GM21360 (cell line): ENCODE data around the gene ZP1.

Source experiments
- ATAC-seq: cut with Tn5 transposase; IDR thresholded peaks from one replicate; pipeline ENCODE4 v1.9.1; 2021; ENCODE audit warnings: mild to moderate bottlenecking, moderate library complexity; ENCODE audit not compliant: unreplicated experiment

Gene ZP1

DNA sequence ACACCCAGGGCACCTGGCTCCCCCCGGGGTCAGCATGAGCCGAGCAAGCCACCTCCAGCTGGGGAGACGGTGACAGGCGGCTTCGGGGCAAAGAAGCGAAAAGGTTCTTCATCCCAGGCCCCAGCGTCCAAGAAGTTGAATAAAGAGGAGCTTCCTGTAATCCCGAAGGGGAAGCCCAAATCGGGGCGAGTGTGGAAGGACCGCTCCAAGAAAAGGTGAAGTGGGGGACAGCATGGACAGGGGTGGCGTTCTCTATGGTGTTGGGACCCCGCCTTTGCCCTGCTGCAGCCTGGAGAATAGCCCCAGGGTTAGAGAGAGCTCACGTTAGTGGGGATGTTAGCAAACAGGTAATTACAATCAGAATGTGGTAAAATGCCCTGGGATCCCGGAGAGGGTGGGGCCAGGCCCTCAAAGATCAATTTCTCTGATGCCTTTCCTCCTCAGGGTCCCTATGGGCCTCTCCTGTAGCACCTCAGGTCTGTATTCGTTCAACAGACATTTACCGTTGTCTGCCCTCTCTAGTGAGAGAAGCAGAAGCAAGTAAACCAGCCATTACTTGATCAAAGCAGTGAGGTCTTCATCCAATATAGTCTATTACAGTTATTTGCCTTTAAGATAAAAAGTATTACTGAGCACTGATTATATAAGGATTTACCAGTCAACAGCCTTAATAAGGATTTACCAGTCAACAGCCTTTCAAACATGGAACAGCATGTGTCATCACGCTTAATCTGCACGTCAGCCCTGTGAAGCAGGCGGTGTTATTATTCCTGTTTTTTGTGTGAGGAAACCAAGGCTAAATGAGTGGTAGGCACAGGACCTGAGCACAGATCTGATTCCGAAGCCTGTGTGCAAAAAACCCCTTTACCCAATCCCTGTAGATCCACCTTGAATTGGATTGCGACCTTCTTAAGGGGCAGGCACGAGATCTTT lies 24.4 kb upstream of the ZP1 start:
- no peak for ATAC-seq

DNA sequence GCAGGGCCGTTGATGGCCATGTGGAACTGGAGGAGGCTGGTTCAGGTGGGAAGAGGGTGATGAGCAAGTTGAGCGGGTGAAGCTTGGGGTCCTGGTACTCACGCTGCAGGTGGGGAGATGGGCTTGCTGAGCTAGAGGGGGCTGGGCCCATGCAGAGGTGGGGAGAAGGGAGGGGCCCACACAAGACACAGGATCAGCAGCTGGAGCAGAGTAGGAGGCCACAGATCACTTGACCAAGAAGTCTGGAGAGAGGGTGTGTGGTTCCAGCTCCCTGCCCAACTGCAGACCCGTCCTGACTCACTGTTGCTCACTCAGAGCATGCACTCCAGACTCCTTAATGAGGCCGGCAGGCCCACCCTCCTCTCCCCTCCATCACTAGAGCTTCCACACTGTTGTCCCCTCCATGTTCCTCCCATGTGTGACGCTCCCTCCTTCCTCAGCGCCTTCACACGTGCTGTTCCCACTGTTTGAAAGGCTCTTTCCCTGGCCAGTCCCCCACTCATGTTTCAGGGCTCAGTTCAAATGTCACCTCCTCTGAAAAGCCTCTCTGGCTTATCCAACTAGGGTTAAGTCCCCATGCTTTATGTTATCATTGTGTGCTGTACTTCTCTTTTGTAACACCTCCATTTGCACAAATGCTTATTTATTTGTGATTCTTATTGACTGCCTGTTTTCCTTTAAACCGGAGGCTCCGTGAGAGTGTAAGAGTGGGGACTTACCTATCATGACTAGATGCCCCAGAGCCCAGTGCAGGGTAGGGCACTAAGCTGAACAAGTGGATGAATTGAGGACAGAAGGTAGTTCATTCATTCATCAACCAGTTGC lies 23.1 kb upstream of the ZP1 start:
- ATAC-seq = no peak

DNA sequence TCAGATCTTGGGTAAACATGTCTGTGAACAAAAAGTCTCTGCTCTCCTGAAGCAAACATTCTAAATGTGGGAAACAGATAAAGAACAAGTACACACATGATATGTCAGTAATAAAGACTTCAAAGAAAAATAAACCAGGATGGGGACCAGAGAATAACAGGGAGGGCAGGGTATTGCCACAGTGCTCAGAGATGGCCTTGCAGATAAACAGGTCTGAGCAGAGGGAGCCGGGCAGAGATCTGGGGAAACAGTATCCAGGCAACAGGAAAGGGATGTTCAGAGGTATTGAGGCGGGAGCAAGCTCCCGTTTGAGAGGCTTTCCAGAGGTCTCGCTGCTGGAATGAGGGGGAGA lies 22.5 kb upstream of the ZP1 start:
- ATAC-seq = no peak

DNA sequence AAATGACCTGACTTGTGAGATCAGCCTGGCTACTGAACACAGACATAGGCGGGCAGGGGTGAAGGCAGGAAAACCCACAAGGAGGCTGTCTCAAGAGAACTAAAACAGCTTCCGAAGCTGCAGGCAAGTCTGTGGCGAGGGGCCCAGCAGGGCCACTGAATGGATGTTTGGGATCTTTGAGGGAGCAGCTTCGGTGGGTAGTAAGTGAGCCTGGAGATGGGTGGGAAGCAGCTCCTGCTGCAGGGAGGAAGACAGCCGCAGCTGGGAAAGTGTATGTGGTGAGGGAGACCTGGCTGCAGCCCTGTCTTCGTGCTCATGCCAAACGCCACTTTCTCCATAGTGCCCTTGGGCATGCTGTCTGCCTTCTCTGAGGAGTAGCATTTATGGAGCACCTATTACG lies 22.0 kb upstream of the ZP1 start:
- no peak for ATAC-seq

DNA sequence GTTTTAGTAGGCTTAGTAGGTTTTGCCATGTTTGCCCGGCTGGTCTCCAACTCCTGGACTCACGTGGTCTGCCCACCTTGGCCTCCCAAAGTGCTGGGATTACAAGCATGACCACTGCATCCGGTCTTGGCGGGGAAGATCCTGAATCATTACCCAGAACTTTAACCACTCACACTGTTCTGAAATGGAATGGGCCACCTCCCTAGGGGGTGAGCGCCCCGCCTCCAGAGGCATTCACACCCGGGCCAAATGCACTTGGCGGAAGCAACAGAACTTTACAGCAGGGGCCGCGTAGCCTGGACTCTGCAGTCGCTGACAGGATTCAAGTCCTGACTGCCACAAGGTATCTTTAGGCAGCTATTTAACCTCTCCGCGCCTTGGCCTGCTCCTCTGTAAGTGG lies 20.1 kb upstream of the ZP1 start:
- ATAC-seq = no peak

DNA sequence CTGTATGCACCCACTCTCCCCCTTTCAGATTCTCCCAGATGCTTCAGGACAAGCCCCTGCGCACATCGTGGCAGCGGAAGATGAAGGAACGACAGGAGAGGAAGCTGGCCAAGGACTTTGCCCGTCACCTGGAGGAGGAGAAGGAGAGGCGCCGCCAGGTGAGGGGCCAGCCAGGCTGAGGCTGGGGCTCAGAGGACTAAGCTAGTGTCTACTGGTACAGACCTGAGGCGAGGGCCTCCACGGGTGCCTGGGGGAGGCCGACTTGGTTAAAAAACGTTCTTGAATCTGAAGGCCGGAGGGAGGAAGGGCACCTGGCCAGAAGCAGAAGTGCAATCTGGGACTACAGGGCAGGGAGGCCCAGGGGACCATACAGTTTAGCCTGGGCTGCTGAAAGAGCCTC lies 19.4 kb upstream of the ZP1 start:
- no peak for ATAC-seq

DNA sequence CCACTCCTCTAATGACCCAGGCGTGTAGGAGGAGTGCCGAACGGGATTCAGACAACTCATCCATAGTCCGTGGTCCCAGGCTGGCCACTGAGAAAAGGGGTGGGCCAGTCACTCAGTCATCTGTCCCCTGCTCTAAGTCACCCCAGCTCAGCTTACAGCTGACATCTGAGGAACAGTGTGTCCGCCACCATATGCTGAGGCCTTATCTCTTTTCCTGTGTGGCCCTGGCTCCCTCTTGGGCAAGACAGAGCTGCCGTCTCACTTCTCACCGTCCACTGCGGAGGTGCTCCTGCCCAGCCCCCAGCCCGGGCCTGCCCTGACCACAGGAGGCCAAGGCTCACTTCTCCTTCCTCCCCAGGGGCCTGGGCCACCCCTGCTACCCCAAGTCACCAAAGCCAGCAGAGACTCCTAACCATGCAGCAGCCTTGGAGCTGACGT lies 18.6 kb upstream of the ZP1 start:
- ATAC-seq = no peak

DNA sequence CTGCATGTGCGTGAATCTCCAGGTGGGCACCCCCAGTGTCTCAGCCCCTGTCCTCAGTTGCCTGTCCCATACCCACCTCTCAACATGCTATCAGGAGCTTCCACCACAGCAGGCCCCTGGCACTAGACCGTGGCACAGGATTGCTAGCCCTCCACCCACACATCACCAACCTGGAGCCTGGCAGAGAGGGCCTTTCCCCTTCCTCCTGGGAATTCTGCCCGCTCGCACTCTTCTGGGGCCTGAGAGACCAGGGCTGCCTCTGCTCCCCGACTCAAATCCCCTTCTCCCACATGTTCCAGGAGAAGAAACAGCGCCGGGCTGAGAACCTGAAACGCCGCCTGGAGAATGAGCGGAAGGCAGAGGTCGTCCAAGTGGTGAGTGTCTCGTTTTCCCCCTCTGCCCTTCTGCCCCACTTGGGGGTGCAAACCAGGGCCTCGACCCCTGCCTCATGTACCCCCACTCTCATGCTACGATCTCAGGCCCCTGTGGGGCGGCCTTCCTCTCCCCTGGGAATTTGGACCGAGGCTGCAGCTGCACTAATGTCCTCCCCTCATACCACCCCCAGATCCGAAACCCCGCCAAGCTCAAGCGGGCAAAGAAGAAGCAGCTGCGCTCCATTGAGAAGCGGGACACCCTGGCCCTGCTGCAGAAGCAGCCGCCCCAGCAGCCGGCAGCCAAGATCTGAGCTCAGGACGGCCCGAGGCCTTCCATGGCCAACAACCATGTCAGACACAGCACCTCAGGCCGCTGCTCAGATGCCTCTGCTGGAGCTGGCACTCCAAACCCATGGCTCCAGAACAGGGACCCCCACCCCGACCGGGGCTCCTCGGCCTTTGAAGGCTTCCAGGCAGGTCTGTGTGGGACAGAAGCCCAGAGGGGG lies 17.5 kb upstream of the ZP1 start:
- no peak for ATAC-seq

DNA sequence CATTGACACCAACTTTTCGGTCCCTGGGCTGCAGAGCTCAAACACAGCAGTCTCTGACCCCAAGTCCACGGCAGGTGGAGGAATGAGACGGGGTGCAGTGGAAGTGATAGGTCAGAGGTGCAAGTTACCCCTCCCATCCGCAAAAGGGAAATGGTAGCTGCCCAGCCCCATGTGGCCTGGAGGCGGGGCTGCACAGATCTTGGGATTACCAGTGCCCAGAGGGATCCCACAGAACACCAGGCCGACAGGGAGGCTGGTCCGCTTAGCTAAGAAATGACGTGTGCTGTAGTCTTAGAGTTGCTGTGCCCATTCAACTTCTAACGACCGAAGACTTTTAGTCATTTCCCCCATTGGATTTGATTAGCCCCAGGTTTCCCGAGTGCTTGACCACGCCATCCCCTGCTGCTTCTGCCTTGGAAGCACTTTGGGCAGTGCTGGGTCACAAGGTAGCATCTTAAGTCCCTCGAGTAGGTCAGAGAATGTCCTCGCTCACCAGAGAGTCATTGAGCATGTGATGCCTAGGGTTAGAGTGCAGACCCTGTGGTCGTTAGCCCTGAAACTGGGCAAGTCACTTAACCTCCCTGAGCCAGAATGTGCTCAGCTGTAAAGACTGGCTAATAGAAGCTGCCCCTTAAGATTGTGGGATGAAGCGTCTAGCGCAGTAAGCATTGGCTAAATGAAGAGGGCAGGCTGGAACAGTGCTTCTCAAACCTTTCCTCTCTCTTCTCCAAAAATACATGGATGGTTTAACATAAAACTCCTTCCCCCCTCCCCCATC lies 15.8 kb upstream of the ZP1 start:
- ATAC-seq = no peak

DNA sequence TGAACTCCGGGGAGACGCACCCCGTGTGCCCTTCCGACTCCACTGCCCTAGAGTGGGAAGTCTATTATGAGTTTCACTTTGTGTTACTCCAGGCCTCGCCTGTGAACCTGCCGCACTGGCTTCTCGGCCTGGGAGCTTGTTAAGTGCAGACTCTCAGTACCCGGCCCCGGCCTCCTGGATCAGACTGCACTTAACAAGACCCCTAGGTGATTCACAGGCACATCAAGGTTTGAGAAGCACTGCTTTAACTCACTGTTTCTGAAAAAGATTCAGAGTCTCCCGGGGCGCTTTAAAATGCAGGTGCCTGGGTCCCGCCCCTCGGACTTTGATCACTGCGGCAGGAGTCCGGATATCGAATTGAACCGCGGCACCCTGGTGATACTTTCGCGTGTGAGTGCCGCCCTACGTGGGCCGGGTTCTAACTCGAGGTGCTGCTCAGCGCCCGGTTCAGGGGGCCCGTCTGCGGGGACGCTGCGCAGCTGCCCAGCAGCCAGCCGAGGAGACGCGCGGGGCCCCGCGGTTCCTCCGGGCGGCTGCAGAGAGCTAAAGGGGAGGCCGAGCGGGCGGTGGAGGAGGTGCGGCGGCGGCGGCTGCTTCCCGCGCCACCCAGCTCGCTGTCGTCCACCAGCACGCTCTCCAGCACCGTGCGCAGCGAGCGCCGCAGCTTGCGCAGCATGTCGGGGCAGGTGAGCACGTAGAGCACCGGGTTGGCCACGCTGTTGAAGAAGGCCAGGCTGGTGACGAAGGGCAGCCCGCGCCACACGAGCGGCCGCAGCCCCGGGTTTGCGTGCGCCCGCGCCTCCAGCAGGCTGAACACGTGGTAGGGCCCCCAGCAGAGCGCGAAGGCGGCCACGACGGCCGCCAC lies 15.0 kb upstream of the ZP1 start:
- ATAC-seq = no peak

DNA sequence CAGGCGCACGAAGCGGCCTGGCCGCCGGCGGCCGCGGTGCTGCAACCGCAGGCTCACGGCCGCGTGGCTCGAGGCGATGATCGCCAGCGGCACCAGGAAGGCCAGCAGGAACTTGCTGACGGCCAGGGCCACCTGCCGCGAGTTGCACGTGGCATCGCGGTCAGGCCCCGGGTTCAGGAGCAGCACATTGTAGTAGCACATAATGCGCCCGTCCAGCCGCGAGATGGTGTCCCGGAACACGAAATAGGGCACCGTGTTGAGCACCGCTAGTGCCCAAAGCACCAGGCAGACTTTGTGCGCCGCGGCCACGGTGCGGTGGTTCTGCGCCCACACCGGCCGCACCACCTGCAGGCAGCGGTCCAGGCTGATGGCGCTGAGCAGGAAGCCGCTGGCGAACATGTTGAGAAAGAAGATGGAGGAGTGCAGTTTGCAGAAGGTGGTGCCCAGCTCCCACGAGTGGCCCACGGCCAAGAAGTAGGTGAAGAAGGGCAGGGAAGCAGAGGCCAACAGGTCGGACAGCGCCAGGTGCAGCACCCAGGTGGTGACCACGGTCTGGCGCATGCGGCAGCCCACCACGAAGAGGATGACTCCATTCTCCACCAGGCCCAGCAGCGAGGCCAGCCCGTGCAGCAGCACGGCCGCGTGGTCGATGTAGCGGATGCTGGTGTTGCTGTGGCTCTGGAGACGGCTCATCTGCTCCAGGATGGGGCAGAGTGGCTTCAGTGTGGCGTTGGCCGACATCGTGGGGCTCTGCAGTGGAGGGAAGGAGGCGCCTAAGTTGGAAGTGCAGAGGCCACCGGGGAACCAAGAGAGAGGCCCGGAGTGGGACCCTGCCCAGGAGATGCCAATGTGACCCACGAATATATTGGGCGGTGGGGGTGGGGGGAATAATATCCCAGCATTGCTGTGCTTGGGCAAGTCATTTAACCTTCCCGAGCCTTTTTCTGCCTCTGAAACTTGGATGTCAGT lies 14.1 kb upstream of the ZP1 start:
- ATAC-seq = no peak

DNA sequence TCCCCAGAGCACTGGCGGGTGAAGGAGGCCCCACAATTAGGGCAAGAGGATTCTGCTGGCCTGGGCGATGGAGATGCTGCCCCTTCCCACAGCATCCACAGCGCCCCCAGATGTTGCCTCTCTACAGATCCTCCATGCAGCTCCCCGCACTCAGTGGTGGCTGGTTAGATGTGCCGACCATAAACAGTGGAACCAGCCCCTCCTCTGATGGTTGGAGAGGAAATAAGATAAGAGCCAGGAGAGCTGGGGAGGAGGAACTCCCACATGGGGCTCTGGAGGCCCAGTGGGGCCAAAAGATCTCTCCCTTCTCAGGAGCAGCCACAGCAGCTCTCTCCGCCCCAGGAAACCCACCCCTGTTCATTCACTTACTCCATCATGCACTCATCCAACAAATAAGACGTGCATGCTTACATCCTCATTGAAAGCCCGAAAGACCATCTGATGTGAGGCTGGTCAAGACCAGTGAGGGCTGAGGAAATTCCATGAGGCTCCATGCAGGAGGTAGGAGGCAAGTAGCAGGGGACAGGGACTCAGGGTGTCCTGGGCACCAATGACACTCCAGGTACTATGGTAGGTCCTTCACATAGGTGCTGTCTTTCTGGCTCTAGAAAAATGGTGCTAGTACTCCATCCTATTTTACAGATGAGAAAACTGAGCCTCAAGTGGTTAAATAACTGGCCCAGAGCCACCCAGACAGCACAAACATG lies 13.0 kb upstream of the ZP1 start:
- ATAC-seq = no peak

DNA sequence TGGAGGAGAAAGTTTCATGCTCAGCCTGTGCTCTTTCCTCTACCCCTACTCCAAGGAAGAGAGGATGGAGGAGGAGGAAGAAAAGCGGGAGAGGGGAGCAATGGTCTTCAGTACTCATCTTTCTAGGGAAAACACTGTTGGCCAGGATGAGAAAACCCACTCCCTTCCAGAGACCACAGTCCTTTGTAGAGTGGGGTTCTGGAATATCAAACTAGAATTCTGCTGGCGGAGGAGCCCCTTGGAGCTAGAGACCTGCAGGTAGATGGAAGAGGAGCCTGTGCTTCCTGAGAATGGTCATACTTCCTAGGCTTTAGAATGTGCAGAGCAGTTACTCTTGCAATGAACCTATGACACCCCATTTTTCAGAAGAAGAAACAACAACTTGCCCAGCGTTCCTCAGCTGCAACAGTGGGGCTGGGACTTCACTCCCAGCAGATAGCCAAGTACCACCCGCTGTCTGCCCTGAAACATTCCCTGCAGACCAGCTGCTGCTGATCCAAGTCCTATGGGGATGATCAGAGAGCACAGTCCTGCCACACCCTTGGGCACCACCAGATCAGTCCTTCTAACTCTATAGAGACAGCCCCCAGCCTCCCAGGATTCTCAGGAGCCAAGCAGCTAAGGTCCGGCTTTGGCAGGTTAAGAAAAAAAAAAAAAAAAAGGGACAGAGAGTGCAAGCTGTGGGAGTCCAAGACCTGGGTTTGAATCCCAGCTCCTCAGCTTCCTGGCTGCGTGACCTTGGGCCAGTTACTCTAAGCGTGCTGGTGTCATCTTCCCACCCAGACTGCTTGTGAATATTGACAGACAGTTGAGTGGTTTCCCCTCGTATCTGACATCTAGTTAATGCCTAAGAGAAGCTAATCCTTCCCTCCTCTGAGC lies 12.3 kb upstream of the ZP1 start:
- no peak for ATAC-seq

DNA sequence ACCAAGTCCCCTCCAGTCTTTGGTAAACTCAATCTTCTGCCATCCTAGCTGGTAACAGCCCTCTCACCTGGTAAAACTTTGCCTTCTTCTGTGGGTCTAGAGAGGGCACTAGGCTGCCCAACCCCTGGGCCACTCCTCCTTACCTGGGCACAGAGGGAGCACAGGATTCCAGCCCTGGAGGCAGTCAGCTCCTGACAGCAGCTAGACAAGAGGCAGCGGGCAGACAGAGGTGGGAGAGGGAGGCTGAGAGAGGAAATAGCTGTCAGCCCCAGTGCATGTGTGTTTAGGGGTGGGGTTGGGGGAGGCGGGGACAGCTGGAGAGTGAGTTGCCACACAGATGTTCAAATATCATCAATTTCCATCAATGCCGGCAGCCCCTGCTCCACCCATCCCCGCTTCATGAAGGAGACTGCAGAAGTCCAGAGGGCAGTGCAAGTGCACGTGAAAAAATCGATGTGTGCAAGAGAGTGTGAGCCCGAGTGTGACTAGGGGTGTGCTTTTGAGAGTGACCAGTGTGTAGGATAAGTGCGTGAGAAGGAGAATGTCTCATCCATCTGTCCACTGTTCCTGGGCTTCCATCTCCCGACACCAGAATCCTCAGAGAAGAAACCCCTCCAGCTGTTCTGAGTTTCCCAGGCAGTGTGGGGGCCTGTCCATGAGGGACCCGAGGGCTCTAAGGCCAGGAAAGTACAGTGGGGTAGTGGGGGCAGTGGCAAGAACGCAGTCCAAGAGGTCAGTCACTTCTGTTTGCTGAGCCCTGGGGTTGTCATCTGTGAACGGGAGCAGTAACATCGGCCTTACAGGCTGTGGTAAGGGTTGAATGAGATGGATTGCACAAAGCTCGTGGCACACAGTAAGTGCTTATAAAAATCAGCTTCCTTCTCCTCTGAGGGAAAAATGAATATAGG lies 11.4 kb upstream of the ZP1 start, which contains the start of gene PTGDR2:
TSS of gene PTGDR2 (minus strand) at position 225 of the 908 bp plus-strand sequence. CDS start 2,228 bp downstream, outside the sequence.
- no peak for ATAC-seq
